H9 (cell line): ENCODE results near the gene OOSP3. TPM values are rescaled to one million over a fixed set of nuclear protein-coding genes. Genes with fewer than 3 reads are reported as not detected.

Experiments
- DNase-seq: peaks from one replicate; pipeline ENCODE4 v3.0.0-alpha.2; 2017
- H2AFZ ChIP-seq: one replicate; pipeline ENCODE4 v1.6.1; 2013; ENCODE audit warnings: mild to moderate bottlenecking, low read length, control low read depth, moderate library complexity
- H2AK5ac ChIP-seq: 2 replicates; pipeline ENCODE4 v1.6.1; 2013; ENCODE audit warnings: low read length, control low read depth, mixed read lengths; ENCODE audit not compliant: insufficient read length
- H2BK120ac ChIP-seq: one replicate; pipeline ENCODE4 v1.6.1; 2013; ENCODE audit warnings: low read depth, mild to moderate bottlenecking, low read length, control low read depth, inconsistent platforms; ENCODE audit not compliant: poor library complexity, severe bottlenecking
- H2BK12ac ChIP-seq: 2 replicates; pipeline ENCODE4 v1.6.1; 2013; ENCODE audit warnings: low read length, control low read depth, mixed read lengths, low read depth; ENCODE audit not compliant: insufficient read length
- H2BK15ac ChIP-seq: 2 replicates; pipeline ENCODE4 v1.6.1; 2013; ENCODE audit warnings: low read depth, low read length, control low read depth
- H2BK20ac ChIP-seq: one replicate; pipeline ENCODE4 v1.6.1; 2013; ENCODE audit warnings: low read depth, mild to moderate bottlenecking, low read length, control low read depth, inconsistent platforms; ENCODE audit not compliant: poor library complexity, severe bottlenecking
- H2BK5ac ChIP-seq: 2 replicates; pipeline ENCODE4 v1.6.1; 2013; ENCODE audit warnings: low read length, control low read depth, mixed read lengths; ENCODE audit not compliant: insufficient read length
- H3K14ac ChIP-seq: 2 replicates; pipeline ENCODE4 v1.6.1; 2013; ENCODE audit warnings: low read length, control low read depth; ENCODE audit not compliant: insufficient read depth
- H3K18ac ChIP-seq: 2 replicates; pipeline ENCODE4 v1.6.1; 2013; ENCODE audit warnings: low read depth, mild to moderate bottlenecking, mixed read lengths, low read length, control low read depth; ENCODE audit not compliant: insufficient read length
- H3K23ac ChIP-seq: 2 replicates; pipeline ENCODE4 v1.6.1; 2013; ENCODE audit warnings: low read length, control low read depth, mixed read lengths, low read depth; ENCODE audit not compliant: insufficient read length
- H3K23me2 ChIP-seq: 2 replicates; pipeline ENCODE4 v1.6.1; 2013; ENCODE audit warnings: low read depth, mild to moderate bottlenecking, mixed read lengths, low read length, control low read depth; ENCODE audit not compliant: insufficient read length, poor library complexity, severe bottlenecking
- H3K27ac ChIP-seq: 2 replicates; pipeline ENCODE4 v1.5.1; 2013; ENCODE audit warnings: low read length, control low read depth, mixed read lengths, low read depth; ENCODE audit not compliant: insufficient read length
- H3K27me3 ChIP-seq: 2 replicates; pipeline ENCODE4 v1.6.1; 2013; ENCODE audit warnings: low read length, control low read depth, inconsistent platforms; ENCODE audit not compliant: insufficient read depth
- H3K4ac ChIP-seq: 2 replicates; pipeline ENCODE4 v1.6.1; 2013; ENCODE audit warnings: low read depth, mild to moderate bottlenecking, control low read depth, inconsistent platforms, low read length, moderate library complexity
- H3K4me1 ChIP-seq: 2 replicates; pipeline ENCODE4 v1.6.1; 2013; ENCODE audit warnings: low read length, control low read depth, inconsistent platforms; ENCODE audit not compliant: insufficient read depth
- H3K4me2 ChIP-seq: 2 replicates; pipeline ENCODE4 v1.6.1; 2013; ENCODE audit warnings: low read length, control low read depth, mixed read lengths; ENCODE audit not compliant: insufficient read length, insufficient read depth
- H3K56ac ChIP-seq: 2 replicates; pipeline ENCODE4 v1.6.1; 2013; ENCODE audit warnings: low read depth, mild to moderate bottlenecking, mixed read lengths, low read length, control low read depth; ENCODE audit not compliant: insufficient read length
- H3K79me1 ChIP-seq: 2 replicates; pipeline ENCODE4 v1.6.1; 2013; ENCODE audit warnings: low read depth, mild to moderate bottlenecking, moderate library complexity, low read length, control low read depth, inconsistent platforms; ENCODE audit not compliant: insufficient read depth, poor library complexity, severe bottlenecking
- H3K79me2 ChIP-seq: 2 replicates; pipeline ENCODE4 v1.6.1; 2013; ENCODE audit warnings: low read length, control low read depth, inconsistent platforms; ENCODE audit not compliant: insufficient read depth
- H3K9ac ChIP-seq: 2 replicates; pipeline ENCODE4 v1.6.1; 2013; ENCODE audit warnings: low read length, control low read depth, mixed read lengths; ENCODE audit not compliant: insufficient read length; ENCODE audit errors: extremely low read depth
- H3K9me3 ChIP-seq: one replicate; pipeline ENCODE4 v1.6.1; 2013; ENCODE audit warnings: low read depth, low read length, inconsistent platforms; ENCODE audit not compliant: control insufficient read depth
- H3T11ph ChIP-seq: one replicate; pipeline ENCODE4 v1.6.1; 2013; ENCODE audit warnings: mild to moderate bottlenecking, low read length, control low read depth, inconsistent platforms
- H4K20me1 ChIP-seq: one replicate; pipeline ENCODE4 v1.6.1; 2013; ENCODE audit not compliant: control insufficient read depth, insufficient read length, insufficient read depth
- H4K5ac ChIP-seq: 2 replicates; pipeline ENCODE4 v1.6.1; 2013; ENCODE audit warnings: low read depth, mild to moderate bottlenecking, mixed read lengths, low read length, control low read depth; ENCODE audit not compliant: insufficient read length
- H4K8ac ChIP-seq: replicated peaks from 2 replicates; pipeline ENCODE4 v1.6.1; 2013; ENCODE audit warnings: low read length, control low read depth, mixed read lengths, low read depth; ENCODE audit not compliant: insufficient read length
- H4K91ac ChIP-seq: 2 replicates; pipeline ENCODE4 v1.6.1; 2013; ENCODE audit warnings: low read depth, mild to moderate bottlenecking, moderate library complexity, mixed read lengths, low read length, control low read depth; ENCODE audit not compliant: insufficient read length
- H3K27ac Mint-ChIP-seq, 3 experiments: 2 replicates in 2 of 3; 3 replicates in 1 of 3; pipeline ENCODE4 v1.8.0; 2020 to 2021; ENCODE audit warnings: mixed read lengths in 3 of 3, mild to moderate bottlenecking in 1 of 3, moderate library complexity in 1 of 3
- H3K27me3 Mint-ChIP-seq: 2 replicates; pipeline ENCODE4 v1.8.0; 2021; ENCODE audit warnings: low read depth, mild to moderate bottlenecking, moderate library complexity, mixed read lengths
- H3K36me3 Mint-ChIP-seq, 3 experiments: 2 replicates in 2 of 3; 3 replicates in 1 of 3; pipeline ENCODE4 v1.8.0; 2020 to 2021; ENCODE audit warnings: low read depth in 3 of 3, mixed read lengths in 3 of 3; ENCODE audit not compliant: insufficient read depth in 1 of 3
- H3K4me1 Mint-ChIP-seq, 2 experiments: 2 replicates each; pipeline ENCODE4 v1.8.0; 2020; ENCODE audit warnings: mixed read lengths in 2 of 2
- H3K4me3 Mint-ChIP-seq, 2 experiments: 2 replicates in 1 of 2; 3 replicates in 1 of 2; pipeline ENCODE4 v1.8.0; 2020 to 2021; ENCODE audit warnings: mild to moderate bottlenecking in 2 of 2, mixed read lengths in 2 of 2, moderate library complexity in 1 of 2
- H3K9me3 Mint-ChIP-seq, 2 experiments: 2 replicates in 1 of 2; 3 replicates in 1 of 2; pipeline ENCODE4 v1.8.0; 2020; ENCODE audit warnings: mild to moderate bottlenecking in 2 of 2, mixed read lengths in 2 of 2, moderate library complexity in 1 of 2
- CTCF ChIP-seq: fragments of 200-600 bp; sonication (generic); conservative IDR thresholded peaks from 3 replicates; pipeline ENCODE4 v1.8.0; 2021; ENCODE audit warnings: antibody characterized with exemption, mild to moderate bottlenecking
- WGBS: extraction: QIAGEN DNeasy Blood & Tissue Kit; methylation state at CpG from one replicate; pipeline ENCODE4 v1.1.7; 2013; ENCODE audit warnings: missing lambda C conversion rate, low lambda C conversion rate, mixed read lengths; ENCODE audit not compliant: insufficient read length; ENCODE audit errors: extremely low coverage; 5-methylcytosine and 5-hydroxymethylcytosine counted together
- total RNA-seq: library from RNA; stranded (reverse); gene quantifications from 2 replicates; pipeline ENCODE4 v1.2.1, GENCODE V29; 2021

OOSP3 gene
- total RNA-seq, 1 experiment from 2014 or later, result not detected

GRCh38 chr11:59829358-59829757 is 49.2 kb upstream of the OOSP3 start:
- Histone ChIP-seq H4K91ac (no peak overlapping the region), H3K56ac (no peak overlapping the region), H2AFZ (no peak overlapping the region), H2AK5ac (no peak overlapping the region), H2BK12ac (no peak overlapping the region), H4K20me1 (no peaks in the 10 kb centered on the region), H3K79me1 (no peaks in the 10 kb centered on the region), H3K9ac (no peak overlapping the region), H3T11ph (no peak overlapping the region), H3K14ac (no peak overlapping the region), H2BK5ac (no peak overlapping the region), H3K9me3 (no peaks in the 10 kb centered on the region), H2BK20ac (no peak overlapping the region), H3K4me2 (no peak overlapping the region), H2BK15ac (no peak overlapping the region), H3K4me1 (no peaks in the 10 kb centered on the region), H3K27me3 (no peaks in the 10 kb centered on the region), H4K8ac (no peak overlapping the region), H3K27ac (no peak overlapping the region), H3K18ac (no peak overlapping the region), H3K23ac (no peak overlapping the region), H3K23me2 (no peaks in the 10 kb centered on the region), H3K79me2 (no peaks in the 10 kb centered on the region), H3K4ac (no peak overlapping the region), H4K5ac (no peak overlapping the region), H2BK120ac (no peak overlapping the region)
- Mint-ChIP-seq H3K27me3 (no peaks in the 10 kb centered on the region), H3K9me3 (no peaks in the 10 kb centered on the region), H3K4me1 (no peaks in the 10 kb centered on the region), H3K27ac (peak overlapping the region in 1 of 3 experiments; percentile 60; a peak in 1 of 7 replicates), H3K36me3 (no peaks in the 10 kb centered on the region; a peak in 1 of 7 replicates), H3K4me3 (no peak overlapping the region)
- no peak for DNase-seq
- no CpG with 5 or more reads among the region's 3 CpGs for WGBS
- no peak for TF ChIP-seq CTCF
